Uterus (tissue), 4 donors: ENCODE measurements around the gene ZFX. TPM values are rescaled to one million over a fixed set of nuclear protein-coding genes. Genes with fewer than 3 reads are reported as not detected.

Experiments used
- DNase-seq, 2 donors: peaks; one replicate each; pipeline ENCODE4 v3.0.0-alpha.2; 2019 to 2020
- H3K27ac ChIP-seq, 2 donors: fragments of 200-600 bp; sonication (generic); 1 replicate in 1 of 2; 2 replicates in 1 of 2; pipeline ENCODE4 v1.5.1; 2016 to 2018
- H3K27me3 ChIP-seq, 2 donors: fragments of 200-600 bp; sonication (generic); one replicate each; pipeline ENCODE4 v1.5.1; 2018 to 2019; ENCODE audit warnings: control low read depth in 1 of 2
- H3K36me3 ChIP-seq, 2 donors: fragments of 200-600 bp; sonication (generic); one replicate each; pipeline ENCODE4 v1.5.1; 2019; ENCODE audit warnings: control low read depth in 1 of 2
- H3K4me1 ChIP-seq, 2 donors: fragments of 200-600 bp; sonication (generic); one replicate each; pipeline ENCODE4 v1.5.1; 2018 to 2019; ENCODE audit warnings: control low read depth in 1 of 2
- H3K4me3 ChIP-seq, 2 donors: fragments of 200-600 bp; sonication (generic); 1 replicate in 1 of 2; 2 replicates in 1 of 2; pipeline ENCODE4 v1.5.1; 2018 to 2019; ENCODE audit warnings: mild to moderate bottlenecking in 1 of 2
- H3K9me3 ChIP-seq, 2 donors: fragments of 200-600 bp; sonication (generic); one replicate each; pipeline ENCODE4 v1.5.1; 2019; ENCODE audit warnings: control low read depth in 1 of 2
- POLR2A ChIP-seq, 2 donors: fragments of 450-650 bp; IDR thresholded peaks; one replicate each; pipeline ENCODE4 v1.6.1; 2016; ENCODE audit warnings: antibody characterized with exemption in 2 of 2, mild to moderate bottlenecking in 1 of 2, moderate library complexity in 1 of 2
- intact Hi-C: fragments of 100-400 bp; cut with DNase I; formaldehyde crosslinking; loops from one replicate; pipeline ENCODE4 v1.15.1; 2023; ENCODE audit warnings: low total_unique reads
- total RNA-seq, 4 donors: library from RNA; depleted of rRNA in 3 of 4; stranded (reverse); fragments of >200 nt in 3 of 4; gene quantifications; one replicate each; pipeline versions ENCODE4 v1.1.0 to v1.2.4, GENCODE V29; 2014 to 2023
- TF ChIP-seq, protein P1 (sequence below), 4 experiments: fragments of 200-600 bp in 2 of 4; fragments of 450-650 bp in 2 of 4; sonication (generic) in 2 of 4; IDR thresholded peaks; one replicate each; pipeline ENCODE4 v1.5.1; 2016 to 2019; ENCODE audit warnings: antibody characterized with exemption in 4 of 4, mild to moderate bottlenecking in 2 of 4, moderate library complexity in 1 of 4
- donor health status: DM: yes; HTN: yes; CAD: no.

ZFX gene
- 100 to 1,000 TPM in 3 of 4 donors, 10 to 100 TPM in 1; 60.6 to 211 (median 111) TPM for total RNA-seq

DNA sequence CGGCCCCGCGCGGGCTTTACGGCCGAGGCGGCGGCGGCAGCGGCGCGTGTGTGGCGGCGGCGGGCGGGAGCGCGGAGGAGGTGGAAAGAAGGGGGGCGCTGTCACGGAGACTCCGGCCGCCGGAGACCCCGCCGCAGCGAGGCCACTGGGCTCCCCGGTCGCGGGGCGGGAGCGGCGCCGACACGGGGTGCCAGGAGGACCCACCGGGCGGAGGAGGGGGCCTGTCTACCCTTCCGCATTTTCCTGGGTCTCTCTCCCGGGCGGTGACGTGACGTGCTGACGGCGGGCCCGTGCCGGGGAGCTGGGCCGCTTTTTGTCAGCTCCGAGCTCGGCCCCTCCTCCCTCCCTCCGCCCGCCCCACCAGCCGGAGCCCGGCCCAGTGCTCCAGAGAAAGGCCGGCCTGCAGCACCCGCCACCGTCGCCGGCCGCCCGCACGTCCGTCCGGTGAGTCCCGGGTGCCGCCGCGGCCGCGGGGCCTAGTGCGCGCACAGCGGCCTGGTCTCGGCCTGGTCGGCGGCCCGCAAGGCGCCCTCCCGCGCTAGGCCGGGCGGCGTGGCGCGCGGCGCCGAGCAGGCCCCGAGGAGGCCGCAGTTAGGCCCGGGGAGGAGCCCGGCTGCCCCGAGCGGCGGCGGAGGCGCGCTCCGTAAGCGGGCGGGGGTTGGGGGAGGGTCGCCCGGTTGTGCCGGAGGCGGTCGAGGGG lies at the start of gene ZFX:
Gene ZFX (plus strand): TSS at position 379 of the 700 bp plus-strand sequence. CDS start 23,014 bp downstream, outside the sequence.
- intact Hi-C loops = no loop called here
- Histone ChIP-seq H3K27me3 (no peaks in the 10 kb centered on the region), H3K27ac (peak within 1 kb of the TSS; percentile 100), H3K4me3 (peak within 1 kb of the TSS; percentile 57 to 95), H3K36me3 (no peaks in the 10 kb centered on the region), H3K9me3 (no peaks in the 10 kb centered on the region), H3K4me1 (peaks cover 12 to 20% of the 10 kb centered on the region in 2 donors)
- DNase-seq = peak; percentile 65 to 74
- TF ChIP-seq, protein P1, sequence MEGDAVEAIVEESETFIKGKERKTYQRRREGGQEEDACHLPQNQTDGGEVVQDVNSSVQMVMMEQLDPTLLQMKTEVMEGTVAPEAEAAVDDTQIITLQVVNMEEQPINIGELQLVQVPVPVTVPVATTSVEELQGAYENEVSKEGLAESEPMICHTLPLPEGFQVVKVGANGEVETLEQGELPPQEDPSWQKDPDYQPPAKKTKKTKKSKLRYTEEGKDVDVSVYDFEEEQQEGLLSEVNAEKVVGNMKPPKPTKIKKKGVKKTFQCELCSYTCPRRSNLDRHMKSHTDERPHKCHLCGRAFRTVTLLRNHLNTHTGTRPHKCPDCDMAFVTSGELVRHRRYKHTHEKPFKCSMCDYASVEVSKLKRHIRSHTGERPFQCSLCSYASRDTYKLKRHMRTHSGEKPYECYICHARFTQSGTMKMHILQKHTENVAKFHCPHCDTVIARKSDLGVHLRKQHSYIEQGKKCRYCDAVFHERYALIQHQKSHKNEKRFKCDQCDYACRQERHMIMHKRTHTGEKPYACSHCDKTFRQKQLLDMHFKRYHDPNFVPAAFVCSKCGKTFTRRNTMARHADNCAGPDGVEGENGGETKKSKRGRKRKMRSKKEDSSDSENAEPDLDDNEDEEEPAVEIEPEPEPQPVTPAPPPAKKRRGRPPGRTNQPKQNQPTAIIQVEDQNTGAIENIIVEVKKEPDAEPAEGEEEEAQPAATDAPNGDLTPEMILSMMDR (IDR thresholded peaks at IDR 0.05) = peak in 1 of 4 experiments; percentile 17
- TF ChIP-seq POLR2A (IDR thresholded peaks at IDR 0.05) = peak in 1 of 2 donors; percentile 38

DNA sequence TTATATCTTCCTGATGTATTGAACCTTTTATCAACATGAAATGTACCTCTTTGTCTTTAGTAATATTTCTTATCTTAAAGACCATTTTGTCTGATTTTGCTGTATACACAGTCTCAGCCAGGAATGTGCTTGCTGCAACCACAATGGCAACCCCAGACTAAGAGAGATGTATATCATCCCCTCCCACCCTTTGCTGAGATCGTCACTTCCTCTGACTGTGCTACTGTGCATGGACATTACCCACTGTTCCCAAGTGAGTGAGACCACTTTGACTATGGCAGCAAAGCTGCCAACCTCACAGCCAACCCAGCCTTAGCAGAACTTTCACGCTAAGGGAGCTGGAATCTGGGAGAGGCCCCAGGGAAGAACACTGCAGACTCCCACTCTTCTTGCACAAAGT lies 48.8 kb upstream of the ZFX start:
- DNase-seq = no peak
- Histone ChIP-seq H3K27ac (no peak overlapping the region), H3K9me3 (no peaks in the 10 kb centered on the region), H3K4me1 (no peaks in the 10 kb centered on the region), H3K4me3 (no peak overlapping the region), H3K27me3 (no peaks in the 10 kb centered on the region), H3K36me3 (no peaks in the 10 kb centered on the region)
- intact Hi-C loops = no loop called here
- TF ChIP-seq, protein P1 (IDR thresholded peaks at IDR 0.05) = no peak
- no peak for TF ChIP-seq POLR2A (IDR thresholded peaks at IDR 0.05)

DNA sequence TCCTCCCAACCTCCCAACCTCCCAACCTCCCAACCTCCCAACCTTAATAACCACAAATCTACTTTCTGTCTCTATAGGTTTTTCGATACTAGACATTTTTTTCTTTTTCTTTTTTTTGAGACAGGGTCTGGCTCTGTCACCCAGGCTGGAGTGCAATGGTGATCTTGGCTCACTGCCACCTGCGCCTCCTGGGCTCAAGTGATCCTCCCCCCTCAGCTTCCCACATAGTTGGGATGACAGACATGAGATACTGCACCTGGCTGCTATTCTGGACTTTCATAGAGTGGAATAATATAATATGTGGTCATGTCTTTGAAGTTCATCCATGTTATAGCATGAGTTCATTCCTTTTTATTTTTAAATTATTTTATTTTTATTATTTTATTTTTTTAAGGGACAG lies 39.5 kb upstream of the ZFX start:
- TF ChIP-seq, protein P1 (IDR thresholded peaks at IDR 0.05) = no peak
- no peak for TF ChIP-seq POLR2A (IDR thresholded peaks at IDR 0.05)
- no peaks in the 10 kb centered on the region for H3K9me3 ChIP-seq

DNA sequence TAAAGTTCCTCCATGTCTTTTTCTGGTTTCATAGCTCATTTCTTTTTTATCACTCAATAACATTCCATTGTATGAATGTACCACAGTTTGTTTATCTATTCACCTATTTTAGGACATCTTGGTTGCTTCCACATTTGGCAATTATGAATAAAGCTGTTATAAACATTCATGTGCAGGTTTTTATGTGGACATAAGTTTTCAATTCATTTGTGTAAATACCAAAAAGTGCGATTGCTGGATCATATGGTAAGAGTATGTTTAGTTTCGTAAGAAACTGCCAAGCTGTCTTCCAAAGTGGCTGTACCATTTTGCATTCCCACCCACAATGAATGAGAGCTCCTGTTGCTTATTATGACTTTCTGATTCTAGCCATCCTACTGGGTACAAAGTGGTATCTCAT lies 36.3 kb upstream of the ZFX start:
- TF ChIP-seq, protein P1 (IDR thresholded peaks at IDR 0.05) = no peak
- no peak for TF ChIP-seq POLR2A (IDR thresholded peaks at IDR 0.05)
- H3K36me3 ChIP-seq = no peaks in the 10 kb centered on the region
- H3K27ac ChIP-seq = no peak overlapping the region
- H3K27me3 ChIP-seq = no peaks in the 10 kb centered on the region
- no peaks in the 10 kb centered on the region for H3K9me3 ChIP-seq
- no peak for DNase-seq
- no peaks in the 10 kb centered on the region for H3K4me1 ChIP-seq
- H3K4me3 ChIP-seq = no peak overlapping the region
- intact Hi-C loops = no loop called here

More for the DNA sequence above, 39.5 kb upstream of the ZFX start:
- Histone ChIP-seq H3K36me3 (no peaks in the 10 kb centered on the region), H3K4me1 (no peaks in the 10 kb centered on the region), H3K4me3 (no peak overlapping the region), H3K27ac (no peak overlapping the region), H3K27me3 (no peaks in the 10 kb centered on the region)
- intact Hi-C loops = no loop called here
- DNase-seq = no peak

DNA sequence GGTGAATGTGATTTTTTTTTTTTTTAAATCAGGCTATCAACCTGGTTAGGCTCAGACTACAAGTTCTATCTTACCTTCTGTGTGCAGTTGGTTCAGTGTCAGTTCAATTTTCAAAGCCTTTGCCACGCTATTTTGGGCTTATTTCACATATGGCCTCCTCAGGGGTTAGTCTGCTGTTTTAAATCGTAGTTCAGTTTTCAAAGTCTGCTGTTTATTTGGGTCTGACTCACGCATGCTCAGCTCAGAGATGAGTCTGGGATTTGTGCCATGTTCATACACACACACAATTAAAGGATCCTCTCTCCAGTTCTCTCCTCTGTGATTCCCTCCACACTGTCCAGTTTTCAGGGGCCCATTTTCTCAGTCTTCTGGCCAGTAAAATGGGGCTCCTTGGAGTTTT lies 32.3 kb upstream of the ZFX start:
- Histone ChIP-seq H3K27me3 (no peaks in the 10 kb centered on the region), H3K27ac (peak overlapping the region; percentile 53 to 68), H3K9me3 (no peaks in the 10 kb centered on the region), H3K36me3 (no peaks in the 10 kb centered on the region), H3K4me1 (no peaks in the 10 kb centered on the region), H3K4me3 (no peak overlapping the region)
- peak; percentile 37 to 44 for DNase-seq
- intact Hi-C loops = no loop called here
- TF ChIP-seq, protein P1 (IDR thresholded peaks at IDR 0.05) = no peak
- no peak for TF ChIP-seq POLR2A (IDR thresholded peaks at IDR 0.05)
